Measurements from ENCODE around the gene SLC36A4.
"Not testable (repeated sequence)": the region's sequence is repeated elsewhere in the genome, so short reads cannot be mapped to it uniquely, and the experiment has no call there.

Gene SLC36A4

DNA sequence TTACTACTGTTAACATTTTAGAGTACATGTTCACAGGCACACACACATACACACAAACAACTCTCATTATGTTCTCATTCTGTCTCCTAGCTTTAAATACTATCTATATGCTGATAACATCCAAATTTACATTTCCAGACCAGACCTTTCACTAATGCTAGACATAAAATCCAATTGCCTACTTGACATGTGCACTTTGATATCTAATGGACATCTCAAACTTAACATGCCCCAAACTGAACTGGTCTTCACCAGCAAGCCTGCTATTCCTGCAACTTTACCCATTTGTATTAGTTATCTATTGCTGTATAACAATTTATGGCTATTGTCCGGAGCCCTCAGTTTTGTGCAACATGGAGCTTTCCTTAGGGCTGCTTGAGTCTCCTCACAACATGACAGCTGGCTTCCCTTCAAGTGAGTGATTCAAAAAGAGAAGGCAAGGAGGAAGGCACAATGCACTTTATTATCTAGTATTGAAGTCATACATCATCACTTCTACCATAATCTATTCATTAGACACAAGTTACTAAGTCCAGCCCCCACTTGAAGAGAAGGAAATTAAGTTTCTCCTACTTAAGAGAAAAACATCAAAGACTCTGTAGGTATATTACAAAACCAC is 3.0 kb downstream of the SLC36A4 start:
- DNase-seq (ENCODE audit: low read depth in 2 of 2, low spot score in 1 of 2) = no peak

DNA sequence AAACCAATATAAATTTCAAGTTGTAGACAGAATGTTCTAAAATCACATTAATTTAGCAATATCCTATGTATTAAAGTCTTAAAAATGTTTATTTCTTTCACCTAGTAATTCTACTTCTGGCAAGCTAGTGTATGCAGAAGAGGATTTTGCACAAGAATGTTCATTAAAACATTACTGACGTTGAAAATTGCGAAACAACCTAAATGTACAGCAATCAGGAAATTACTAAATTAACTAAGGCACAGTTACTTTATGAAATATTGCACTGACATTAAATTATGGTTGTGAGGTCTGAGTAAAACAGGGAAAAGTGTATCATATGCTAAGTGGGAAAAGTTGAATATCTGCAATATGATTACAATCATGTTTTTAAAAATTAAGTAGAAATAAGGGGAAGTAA is 4.1 kb downstream of the SLC36A4 start:
- no peak for DNase-seq (ENCODE audit: low read depth in 2 of 2, low spot score in 1 of 2)

DNA sequence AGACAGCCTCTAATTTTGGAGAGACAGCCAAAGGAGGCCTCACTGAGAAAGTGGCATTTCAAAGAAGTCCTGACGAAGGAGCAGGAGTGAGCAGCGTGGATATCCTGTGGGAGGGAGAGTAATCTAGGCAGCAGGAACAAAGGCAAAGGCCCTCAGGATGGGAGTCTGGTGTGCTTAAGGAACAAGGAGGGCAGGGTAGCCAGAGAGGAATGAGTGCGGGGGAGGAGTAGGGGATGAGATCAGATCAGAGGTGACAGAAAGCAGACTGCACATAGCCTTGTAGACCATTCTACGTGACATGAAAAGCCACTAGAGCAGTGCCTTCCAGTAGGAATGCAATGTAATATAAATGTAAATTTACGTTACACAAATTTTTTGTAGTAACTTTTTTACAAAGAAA is 5.6 kb downstream of the SLC36A4 start:
- DNase-seq (ENCODE audit: low read depth in 2 of 2, low spot score in 1 of 2) = no peak

DNA sequence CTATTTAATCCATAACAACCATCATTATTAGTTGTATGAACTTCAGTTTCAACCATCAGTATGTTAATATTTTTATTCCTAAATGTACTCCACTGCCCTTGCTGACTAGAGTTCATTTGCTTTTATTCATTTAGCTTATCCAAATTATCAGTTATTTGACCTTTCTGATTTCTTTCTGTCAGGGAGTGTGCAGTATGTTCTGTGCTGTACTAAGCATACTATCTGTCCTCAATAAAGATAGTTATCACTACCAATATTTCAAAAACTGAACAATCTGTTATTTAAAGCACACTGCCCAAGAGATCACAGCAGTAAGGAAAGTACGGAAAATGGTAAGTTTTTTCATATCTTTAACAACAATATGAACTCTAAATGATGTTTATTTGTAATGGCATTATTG is 8.3 kb downstream of the SLC36A4 start:
- DNase-seq (ENCODE audit: low read depth in 2 of 2, low spot score in 1 of 2) = no peak

DNA sequence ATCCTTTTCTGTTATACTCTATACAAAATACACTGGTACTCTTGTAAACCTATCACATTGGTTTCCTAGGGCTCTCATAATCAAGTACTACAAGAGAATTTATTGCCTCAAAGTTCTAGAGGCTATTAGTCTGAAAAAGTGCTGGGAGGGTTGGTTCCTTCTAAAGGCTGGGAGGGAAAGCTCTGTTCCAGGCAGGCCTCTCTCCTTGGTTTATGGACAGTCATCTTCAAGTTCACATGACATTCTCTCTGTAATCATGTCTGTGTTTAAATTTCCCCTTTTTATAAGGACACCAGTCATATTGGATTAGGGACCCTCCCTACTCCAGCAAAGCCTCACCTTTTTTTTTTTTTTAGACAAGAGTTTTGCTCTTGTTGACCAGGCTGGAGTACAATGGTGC is 9.1 kb downstream of the SLC36A4 start:
- DNase-seq (ENCODE audit: low read depth in 2 of 2, low spot score in 1 of 2) = no peak

DNA sequence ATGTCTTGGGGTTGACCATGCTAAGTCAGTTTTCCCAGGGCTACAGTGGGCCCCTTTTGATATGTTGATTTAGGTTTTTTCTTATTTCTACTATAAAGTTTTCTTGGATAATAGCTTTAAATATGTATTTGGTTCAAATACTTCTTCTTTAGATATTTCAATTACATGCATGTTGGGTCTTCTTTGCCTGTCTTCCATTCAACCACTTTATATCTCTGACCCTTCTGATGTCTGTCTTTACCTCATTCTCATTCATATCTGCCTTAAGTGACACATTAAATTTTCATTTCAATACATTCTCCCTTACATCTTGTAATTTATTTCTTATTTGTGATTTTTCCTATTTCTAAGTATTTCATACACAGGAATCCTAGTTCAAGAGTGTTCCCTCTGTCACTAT is 10.5 kb downstream of the SLC36A4 start:
- no peak for DNase-seq (ENCODE audit: low read depth in 2 of 2, low spot score in 1 of 2)

DNA sequence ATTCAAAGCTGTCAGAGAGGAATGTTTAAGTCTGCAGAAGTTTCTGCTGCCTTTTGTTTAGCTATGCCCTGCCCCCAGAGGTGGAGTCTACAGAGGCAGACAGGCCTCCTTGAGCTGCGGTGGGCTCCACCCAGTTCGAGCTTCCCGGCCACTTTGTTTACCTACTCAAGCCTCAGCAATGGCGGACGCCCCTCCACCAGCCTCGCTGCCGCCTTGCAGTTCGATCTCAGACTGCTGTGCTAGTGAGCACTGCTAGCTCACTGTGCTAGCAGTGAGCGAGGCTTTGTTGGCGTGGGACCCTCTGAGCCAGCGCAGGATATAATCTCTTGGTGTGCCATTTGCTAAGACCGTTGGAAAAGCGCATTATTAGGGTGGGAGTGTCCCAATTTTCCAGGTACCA is 19.9 kb downstream of the SLC36A4 start:
- not testable (repeated sequence) for DNase-seq (ENCODE audit: low read depth in 2 of 2, low spot score in 1 of 2)

DNA sequence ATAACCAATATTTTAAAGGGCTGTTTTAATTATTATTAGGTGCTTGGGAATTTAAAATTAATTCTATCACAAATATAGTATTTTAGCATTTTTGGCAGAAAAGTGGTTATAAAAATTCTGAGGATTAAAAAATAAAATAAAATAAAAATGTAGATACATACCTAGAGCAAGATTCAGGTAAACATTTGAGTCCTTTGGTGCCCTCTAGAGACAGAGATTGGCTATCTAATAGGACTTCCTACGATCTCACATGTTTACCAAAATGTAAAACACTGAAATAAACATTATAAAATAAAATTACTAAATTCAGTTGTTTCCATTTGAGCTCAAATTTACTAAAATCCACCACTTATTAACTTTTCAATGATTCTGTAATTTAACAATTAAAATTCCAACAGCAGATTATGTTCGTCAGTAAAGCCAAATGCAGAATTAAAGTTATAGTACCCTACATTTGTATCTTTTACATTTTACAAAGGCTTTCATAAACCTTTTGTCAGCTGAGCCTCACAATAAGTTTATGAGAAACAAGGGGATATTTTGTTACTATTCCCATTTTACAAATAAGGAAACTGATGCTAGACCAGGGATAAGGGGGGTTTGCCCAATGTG is 27.7 kb downstream of the SLC36A4 start:
- no peak for DNase-seq (ENCODE audit: low read depth in 2 of 2, low spot score in 1 of 2)

DNA sequence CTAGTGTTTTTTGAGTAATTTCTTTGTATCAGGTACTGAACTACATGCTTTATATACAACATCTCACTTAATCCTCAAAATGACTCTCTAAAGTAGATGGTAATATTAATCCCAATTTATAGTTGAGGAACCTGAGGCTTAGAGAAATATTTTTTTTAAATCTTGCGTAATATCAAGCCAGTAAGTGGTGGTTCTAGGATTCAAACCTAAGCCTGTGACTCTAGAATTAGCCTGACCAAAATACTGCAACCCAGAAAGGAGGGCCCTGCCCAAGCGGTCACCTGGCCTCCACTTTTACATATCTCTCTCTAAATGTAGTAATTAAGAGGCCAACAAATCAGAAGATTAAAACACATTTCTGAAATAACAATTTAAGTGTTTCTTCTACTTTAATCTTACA is 28.6 kb downstream of the SLC36A4 start:
- no peak for DNase-seq (ENCODE audit: low read depth in 2 of 2, low spot score in 1 of 2)

DNA sequence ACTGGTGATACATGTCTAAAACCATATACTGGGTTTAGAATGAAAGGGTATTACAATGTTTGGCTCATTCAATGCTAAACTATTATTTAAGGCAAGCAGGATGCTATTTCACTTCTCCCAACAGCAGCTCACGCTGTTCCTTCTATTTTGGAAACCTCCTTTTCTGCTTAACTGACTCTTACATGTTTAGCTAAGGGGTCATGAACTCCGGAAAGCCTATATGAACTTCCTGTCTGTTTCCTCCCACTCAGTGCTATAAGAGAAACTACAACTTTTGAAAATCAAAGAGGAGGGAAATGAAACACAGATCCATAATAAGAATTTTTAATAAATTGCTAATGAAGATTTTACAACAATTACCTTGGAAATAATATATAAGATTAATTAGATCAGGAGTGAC is 30.9 kb downstream of the SLC36A4 start:
- DNase-seq (ENCODE audit: low read depth in 2 of 2, low spot score in 1 of 2) = no peak

DNA sequence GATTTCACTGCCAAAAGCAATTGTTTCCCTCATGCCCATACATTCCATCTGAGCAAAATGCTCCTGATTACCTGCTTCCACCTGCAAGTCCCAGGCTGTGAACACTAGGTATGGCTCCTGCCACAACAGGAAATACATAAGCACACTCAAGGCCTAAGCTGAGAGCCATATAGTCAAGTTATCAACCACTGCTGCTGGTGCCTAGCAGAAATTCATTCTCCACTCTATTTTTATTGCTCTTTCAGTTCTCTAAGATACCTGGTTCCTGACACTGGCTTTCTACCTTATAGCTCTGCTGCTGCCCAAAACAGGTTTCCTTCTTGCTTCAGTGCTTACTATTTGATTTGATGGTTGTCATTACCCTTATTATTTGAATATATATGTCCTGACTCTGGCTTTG is 31.6 kb downstream of the SLC36A4 start:
- DNase-seq (ENCODE audit: low read depth in 2 of 2, low spot score in 1 of 2) = no peak

DNA sequence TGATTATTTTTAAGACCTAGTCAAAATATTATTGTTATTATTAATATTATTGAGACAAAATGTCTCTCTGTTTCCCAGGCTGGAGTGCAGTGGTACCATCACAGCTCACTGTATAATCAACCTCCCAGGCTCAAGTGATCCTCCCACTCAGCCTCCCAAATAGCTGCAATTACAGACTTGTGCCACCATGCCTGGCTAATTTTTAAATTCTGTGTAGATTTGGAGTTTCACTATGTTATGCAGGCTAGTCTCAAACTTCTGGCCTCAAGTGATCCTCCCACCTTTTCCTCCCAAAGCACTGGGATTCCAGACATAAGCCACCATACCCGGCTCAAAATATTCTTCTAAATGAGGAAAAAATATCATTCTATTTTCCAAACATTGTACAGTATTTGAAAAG is 37.0 kb downstream of the SLC36A4 start:
- DNase-seq (ENCODE audit: low read depth in 2 of 2, low spot score in 1 of 2) = no peak

DNA sequence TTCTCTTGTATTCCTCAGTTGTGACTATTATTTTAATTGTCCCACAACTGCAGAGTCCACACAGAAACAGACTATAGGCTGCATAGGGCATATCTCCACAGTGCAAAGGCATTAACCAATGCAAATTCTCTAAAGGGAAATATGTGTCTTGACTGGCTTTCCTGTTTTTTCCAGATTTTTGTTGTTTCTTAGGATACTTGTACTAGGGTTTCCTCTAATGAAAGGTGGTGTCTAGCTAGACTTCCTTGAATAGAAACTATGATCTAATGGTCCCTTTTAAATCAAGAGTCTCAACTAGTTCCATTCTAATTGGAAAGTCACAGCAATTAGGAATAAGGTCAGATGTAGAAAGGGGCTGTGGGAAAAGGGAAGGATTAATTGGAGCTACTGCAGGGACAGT is 37.6 kb downstream of the SLC36A4 start:
- DNase-seq (ENCODE audit: low read depth in 2 of 2, low spot score in 1 of 2) = no peak

DNA sequence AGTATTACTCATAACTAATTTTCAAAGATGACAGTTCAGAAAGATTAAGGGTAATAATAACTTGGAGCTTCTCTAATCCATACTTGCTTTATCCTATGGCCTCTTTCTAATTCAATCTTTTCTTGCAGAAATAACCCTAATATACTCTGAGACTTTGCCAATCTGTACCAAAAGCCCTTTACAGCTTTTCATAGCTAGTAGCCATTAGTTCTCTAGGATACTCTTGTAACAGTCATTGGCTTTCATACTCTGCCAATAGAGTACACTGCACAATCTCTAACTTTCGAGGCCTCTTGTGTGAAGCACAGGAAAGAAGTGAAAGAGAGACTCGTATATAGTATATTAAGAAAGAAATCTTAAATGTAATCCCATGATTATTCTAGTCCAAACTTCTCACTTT is 38.1 kb downstream of the SLC36A4 start:
- DNase-seq (ENCODE audit: low read depth in 2 of 2, low spot score in 1 of 2) = no peak

DNA sequence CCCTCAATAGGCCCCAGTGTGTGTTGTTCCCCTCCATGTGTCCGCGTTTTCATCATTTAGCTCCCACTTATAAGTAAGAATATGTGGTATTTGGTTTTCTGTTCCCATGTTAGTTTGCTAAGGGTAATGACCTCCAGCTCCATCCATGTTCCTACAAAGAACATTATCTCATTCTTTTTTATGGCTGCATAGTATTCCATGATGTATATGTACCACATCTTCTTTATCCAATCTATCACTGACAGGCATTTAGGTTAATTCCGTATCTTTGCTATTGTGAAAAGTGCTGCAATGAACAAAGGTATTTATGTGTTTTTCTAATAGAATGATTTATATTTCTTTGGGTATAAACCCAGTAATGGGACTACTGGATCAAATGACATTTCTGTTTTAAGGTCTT is 42.1 kb downstream of the SLC36A4 start:
- DNase-seq (ENCODE audit: low read depth in 2 of 2, low spot score in 1 of 2) = no peak

DNA sequence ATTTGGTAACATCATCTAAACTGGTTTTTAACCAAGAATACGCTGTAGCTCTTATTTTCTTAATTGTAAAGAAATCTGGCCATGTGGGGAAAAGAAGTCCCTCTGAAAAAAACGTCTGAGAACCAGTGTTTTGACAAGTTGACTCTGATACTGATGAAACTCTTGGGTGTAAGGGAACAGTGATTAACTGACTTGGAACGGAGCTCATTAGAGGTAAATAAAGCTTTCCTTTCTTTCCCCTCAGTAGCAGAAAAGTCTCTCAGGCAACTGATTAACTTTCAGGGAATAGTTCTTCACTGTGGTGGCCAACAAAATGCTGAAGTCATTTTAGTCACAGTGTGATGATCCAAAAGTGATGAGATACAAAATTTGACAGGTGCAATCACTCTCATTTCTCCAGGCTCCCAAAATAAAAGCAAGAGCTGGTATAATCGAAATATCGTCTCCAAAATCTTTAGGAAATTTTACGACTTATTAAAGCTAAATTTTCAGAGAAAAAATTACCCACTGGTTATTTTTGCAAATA is 52.3 kb downstream of the SLC36A4 start:
- no peak for DNase-seq (ENCODE audit: low read depth in 2 of 2, low spot score in 1 of 2)

DNA sequence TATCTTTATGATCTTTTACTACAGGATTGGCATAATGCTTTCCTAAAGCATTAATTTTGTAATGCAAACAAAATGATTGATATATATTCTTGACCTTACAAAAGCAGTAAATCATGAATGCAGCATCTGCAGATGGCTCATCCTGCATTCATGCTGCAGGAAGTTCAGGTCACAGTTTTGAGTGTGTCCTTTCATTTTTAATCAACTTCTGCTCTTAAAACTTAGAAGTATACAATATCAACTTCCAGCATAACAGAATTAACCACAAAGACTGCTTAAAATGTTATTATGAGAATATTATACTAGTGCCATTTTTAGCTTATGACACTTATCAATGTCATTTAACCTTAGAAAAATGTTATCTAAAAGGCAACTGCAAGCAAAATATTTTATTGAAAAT is 54.0 kb downstream of the SLC36A4 start:
- no peak for DNase-seq (ENCODE audit: low read depth in 2 of 2, low spot score in 1 of 2)

DNA sequence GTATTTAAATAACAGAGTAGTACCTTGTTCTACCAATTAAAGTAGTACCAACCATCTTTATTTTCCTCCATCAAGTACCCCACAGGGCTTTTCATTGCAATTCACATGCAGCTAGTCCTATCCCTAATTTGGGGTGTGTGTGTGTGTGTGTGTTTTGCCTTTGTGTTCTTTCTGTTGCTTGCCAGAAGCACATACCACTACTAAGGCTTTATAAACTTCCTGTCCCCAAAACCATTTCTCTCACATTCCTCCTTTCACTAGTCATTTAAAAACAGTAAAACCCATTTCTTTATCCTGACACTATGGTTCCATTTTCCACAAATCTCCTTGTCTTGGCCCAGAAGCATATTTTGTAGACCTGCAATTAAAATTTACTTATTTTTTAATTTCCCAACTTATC is 54.6 kb downstream of the SLC36A4 start:
- DNase-seq (ENCODE audit: low read depth in 2 of 2, low spot score in 1 of 2) = no peak

DNA sequence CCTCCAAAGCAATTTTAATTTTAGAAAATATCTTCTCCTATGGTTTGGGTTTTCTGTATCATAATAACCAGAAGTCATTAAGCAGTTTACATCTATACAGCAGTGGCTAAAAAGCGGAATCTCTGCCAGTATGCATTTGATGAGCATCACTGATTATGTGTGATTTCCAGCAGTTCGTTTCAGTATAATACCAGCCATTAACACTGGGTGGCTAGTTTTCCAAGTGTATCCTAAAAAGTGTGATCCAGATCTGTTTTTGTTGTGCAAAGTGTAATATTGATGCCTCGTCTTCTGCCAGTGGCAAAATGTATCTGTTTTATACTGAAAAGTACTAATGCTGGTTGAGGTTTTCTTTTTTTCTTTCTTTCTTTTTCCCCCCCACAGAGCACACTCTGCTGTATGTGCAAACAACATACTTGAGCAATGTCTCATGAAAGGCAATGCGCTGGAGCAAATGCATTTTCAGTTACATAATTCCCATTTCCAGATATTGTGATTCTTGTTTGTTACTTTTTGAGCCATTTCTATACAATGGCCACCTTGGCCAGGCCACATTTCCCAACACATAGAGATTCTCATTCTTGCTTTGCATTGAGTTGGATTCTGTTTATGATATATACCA is 64.2 kb downstream of the SLC36A4 start:
- DNase-seq (ENCODE audit: low read depth in 2 of 2, low spot score in 1 of 2) = no peak

DNA sequence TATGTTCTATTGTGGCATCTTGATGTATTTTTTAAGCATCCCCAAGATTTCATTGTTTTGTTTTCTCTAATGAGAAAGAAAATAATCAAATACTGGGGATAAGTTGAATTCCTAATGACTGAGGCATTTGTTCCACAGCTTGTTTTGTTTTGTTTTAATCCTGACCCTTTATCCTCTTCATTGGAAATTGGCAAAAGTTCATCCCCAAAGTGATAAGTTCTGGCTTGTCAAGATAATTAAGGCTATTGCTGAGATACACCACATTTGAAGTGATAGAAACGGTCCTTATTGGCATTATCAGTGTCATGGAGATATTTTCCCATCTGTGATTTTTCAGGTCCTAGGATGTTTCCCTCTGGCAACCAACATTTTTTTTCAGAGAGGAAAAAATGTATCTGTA is 65.0 kb downstream of the SLC36A4 start:
- no peak for DNase-seq (ENCODE audit: low read depth in 2 of 2, low spot score in 1 of 2)

DNA sequence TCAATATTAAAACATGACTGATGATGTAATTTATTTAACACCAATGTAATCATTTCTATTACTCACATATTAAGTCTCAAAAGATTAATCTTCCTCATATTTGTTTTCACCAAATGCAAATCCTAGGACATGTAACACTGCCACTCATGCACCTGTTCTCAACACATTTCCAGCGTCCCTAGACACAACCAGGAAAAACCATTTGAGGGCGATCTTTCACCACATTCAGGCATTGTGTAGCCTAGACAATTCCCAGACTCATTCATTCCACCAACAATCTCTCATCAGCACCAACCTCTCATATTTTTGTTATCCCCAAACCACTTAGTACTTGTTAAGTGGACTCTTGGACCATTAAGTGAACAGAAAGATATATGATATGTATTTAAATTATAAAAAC is 66.1 kb downstream of the SLC36A4 start:
- DNase-seq (ENCODE audit: low read depth in 2 of 2, low spot score in 1 of 2) = no peak

DNA sequence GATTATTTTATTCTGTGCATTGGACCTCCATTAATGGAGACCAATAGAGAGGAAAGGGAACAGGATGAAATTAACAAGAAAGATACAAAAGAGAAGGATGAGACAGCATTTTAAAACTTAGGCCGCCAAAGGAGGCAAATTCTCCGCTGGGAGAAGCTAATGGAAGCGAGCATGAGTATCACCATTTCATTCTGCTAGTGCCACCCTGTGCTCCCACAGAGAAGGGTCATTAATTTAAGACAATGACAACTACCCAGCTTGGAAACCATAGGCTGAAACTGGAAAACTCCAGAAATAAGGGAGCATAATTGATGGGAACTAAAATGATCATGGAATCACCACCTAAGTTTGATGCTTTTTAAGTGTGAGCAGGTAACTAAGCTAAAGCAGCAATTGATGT is 69.2 kb downstream of the SLC36A4 start:
- no peak for DNase-seq (ENCODE audit: low read depth in 2 of 2, low spot score in 1 of 2)

All from stimulated activated CD8-positive, alpha-beta memory T cell treated with anti-CD3 and anti-CD28 coated beads, Interleukin-4, amount 100 ng/mL, for 1 hour (primary cell).